Naive thymus-derived CD4-positive, alpha-beta T cell (primary cell): ENCODE results near the gene COPRS. TPM values are rescaled to one million over a fixed set of nuclear protein-coding genes. Genes with fewer than 3 reads are reported as not detected.
"Not testable (repeated sequence)": the region's sequence is repeated elsewhere in the genome, so short reads cannot be mapped to it uniquely, and the experiment has no call there.

Source experiments
- ATAC-seq: fragments of 150-1000 bp; cut with Tn5 transposase; 2 replicates; pipeline ENCODE4 v1.10.0; 2021; ENCODE audit warnings: mild to moderate bottlenecking, moderate library complexity
- CTCF ChIA-PET: fragments of 350-600 bp; sonication (Branson Sonifier 250); formaldehyde crosslinking; loops from one replicate; lab custom pipeline; 2021; ENCODE audit warnings: antibody characterized with exemption; lab: Charles Lee
- POLR2A ChIA-PET: fragments of 350-600 bp; sonication (Branson Sonifier 250); formaldehyde crosslinking; loops from one replicate; lab custom pipeline; 2021; ENCODE audit warnings: antibody characterized with exemption, inconsistent platforms; lab: Charles Lee
- DNase-seq, 9 donors: peaks; one replicate each; pipeline versions ENCODE4 v3.0.0 to v3.0.0-alpha.2; 2020 to 2022; ENCODE audit warnings: mixed read lengths in 1 of 9
- H3K27ac ChIP-seq: one replicate; pipeline ENCODE4 v1.7.0; 2013; ENCODE audit warnings: mild to moderate bottlenecking, low read depth, low read length, moderate library complexity
- H3K27me3 ChIP-seq, 2 donors: one replicate each; pipeline ENCODE4 v1.7.0; 2013; ENCODE audit warnings: low read length in 2 of 2, mild to moderate bottlenecking in 2 of 2, moderate library complexity in 2 of 2; ENCODE audit not compliant: control insufficient read depth in 2 of 2, insufficient read depth in 2 of 2
- H3K36me3 ChIP-seq, 3 experiments: 1 replicate in 2 of 3; 2 replicates in 1 of 3; pipeline ENCODE4 v1.7.0; 2013; ENCODE audit warnings: low read length in 3 of 3, mild to moderate bottlenecking in 3 of 3, moderate library complexity in 1 of 3; ENCODE audit not compliant: insufficient read depth in 3 of 3, control insufficient read depth in 2 of 3
- H3K4me1 ChIP-seq, 2 donors: one replicate each; pipeline ENCODE4 v1.7.0; 2013; ENCODE audit warnings: low read length in 2 of 2, mild to moderate bottlenecking in 2 of 2, moderate library complexity in 1 of 2; ENCODE audit not compliant: control insufficient read depth in 2 of 2, insufficient read depth in 2 of 2
- H3K4me3 ChIP-seq: 2 replicates; pipeline ENCODE4 v1.7.0; 2013; ENCODE audit warnings: mild to moderate bottlenecking, low read length
- H3K9me3 ChIP-seq, 3 experiments: 1 replicate in 2 of 3; 2 replicates in 1 of 3; pipeline ENCODE4 v1.7.0; 2013; ENCODE audit warnings: low read length in 3 of 3; ENCODE audit not compliant: control insufficient read depth in 2 of 3
- H3K27ac Mint-ChIP-seq, 9 donors: one replicate each; pipeline ENCODE4 v1.8.0; 2020 to 2022; ENCODE audit warnings: mixed read lengths in 9 of 9, mild to moderate bottlenecking in 8 of 9, moderate library complexity in 5 of 9, inconsistent platforms in 2 of 9
- H3K27me3 Mint-ChIP-seq, 5 donors: one replicate each; pipeline ENCODE4 v1.8.0; 2021 to 2022; ENCODE audit warnings: mixed read lengths in 5 of 5, mild to moderate bottlenecking in 1 of 5
- H3K36me3 Mint-ChIP-seq, 5 donors: one replicate each; pipeline ENCODE4 v1.8.0; 2020 to 2022; ENCODE audit warnings: mixed read lengths in 5 of 5, mild to moderate bottlenecking in 3 of 5, inconsistent platforms in 1 of 5
- H3K4me1 Mint-ChIP-seq, 7 donors: one replicate each; pipeline ENCODE4 v1.8.0; 2020 to 2022; ENCODE audit warnings: mixed read lengths in 7 of 7, mild to moderate bottlenecking in 3 of 7, inconsistent platforms in 1 of 7
- H3K4me3 Mint-ChIP-seq, 10 donors: one replicate each; pipeline ENCODE4 v1.8.0; 2020 to 2022; ENCODE audit warnings: mild to moderate bottlenecking in 10 of 10, mixed read lengths in 10 of 10, moderate library complexity in 6 of 10, inconsistent platforms in 2 of 10
- H3K9me3 Mint-ChIP-seq, 11 donors: one replicate each; pipeline ENCODE4 v1.8.0; 2020 to 2022; ENCODE audit warnings: mixed read lengths in 11 of 11, mild to moderate bottlenecking in 4 of 11, inconsistent platforms in 1 of 11, moderate library complexity in 1 of 11
- intact Hi-C, 2 donors: fragments of 100-400 bp; cut with micrococcal nuclease; formaldehyde crosslinking; loops; one replicate each; pipeline ENCODE4 v1.15.1; 2023
- polyA plus RNA-seq, 2 donors: library from polyadenylated mRNA; unstranded; fragments of 300-500 nt; fragmentation: Illumina TruSeq; gene quantifications; one replicate each; pipeline ENCODE4 v1.2.3, GENCODE V29; 2021
- total RNA-seq, 6 experiments: library from RNA in 5 of 6; stranded (reverse) in 5 of 6; gene quantifications; 1 replicate in 5 of 6; 2 replicates in 1 of 6; pipeline ENCODE4 v1.2.3 and lab custom pipeline; 2021 to 2026

The COPRS gene
- total and polyA plus RNA-seq, 7 experiments from 2014 or later, result 2.2 to 20.9 (median 4.9) TPM

DNA sequence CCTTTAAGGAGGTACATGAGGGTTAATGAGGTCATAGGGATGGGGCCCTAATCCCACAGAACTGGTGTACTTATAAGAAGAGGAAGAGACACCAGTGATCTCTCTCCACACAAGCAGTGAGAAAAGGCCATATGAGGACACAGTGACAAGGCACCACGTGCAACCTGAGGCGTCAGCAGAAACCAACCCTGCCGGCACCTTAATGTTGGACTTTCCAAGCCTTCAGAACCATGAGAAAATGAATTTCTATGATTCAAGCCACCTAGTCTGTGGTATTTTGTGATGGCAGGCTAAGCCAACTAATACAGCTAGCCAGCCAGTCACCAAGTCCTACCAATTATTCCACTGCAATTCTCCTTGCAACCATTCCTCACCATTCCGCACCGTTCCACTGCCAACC, 39.5 kb downstream of the COPRS start:
- POLR2A ChIA-PET, result no interaction called here
- peaks cover 0 to 1% (median 0%) of the 10 kb centered on the region in 7 donors for H3K4me1 Mint-ChIP-seq

DNA sequence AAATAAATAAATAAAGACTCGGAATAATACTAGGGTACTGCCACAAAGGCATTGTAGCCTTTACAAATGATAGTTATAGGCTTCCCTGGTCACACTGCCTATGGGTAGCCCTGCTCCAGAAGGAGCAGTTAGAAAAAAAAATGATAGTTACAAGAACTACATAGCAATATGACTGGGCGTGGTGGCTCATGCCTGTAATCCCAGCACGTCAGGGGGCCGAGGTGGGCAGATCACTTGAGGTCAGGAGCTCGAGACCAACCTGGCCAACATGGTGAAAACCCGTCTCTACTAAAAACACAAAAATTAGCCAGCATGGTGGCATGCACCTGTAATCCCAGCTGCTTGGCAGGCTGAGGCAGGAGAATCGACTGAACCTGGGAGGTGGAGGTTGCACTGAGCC, 40.2 kb downstream of the COPRS start:
- CTCF ChIA-PET, ATAC-seq, H3K4me1 Mint-ChIP-seq: not testable (repeated sequence)

More for the DNA sequence above, 39.5 kb downstream of the COPRS start:
- CTCF ChIA-PET, result no interaction called here
- H3K36me3 ChIP-seq, result no peaks in the 10 kb centered on the region
- H3K9me3 ChIP-seq, result no peaks in the 10 kb centered on the region
- H3K4me1 ChIP-seq, result no peaks in the 10 kb centered on the region
- Mint-ChIP-seq H3K9me3 (no peaks in the 10 kb centered on the region), H3K27me3 (peaks cover 0 to 8% (median 3%) of the 10 kb centered on the region in 5 donors), H3K36me3 (peaks cover 0 to 4% (median 0%) of the 10 kb centered on the region in 5 donors), H3K4me3 (no peak overlapping the region), H3K27ac (no peak overlapping the region)
- intact Hi-C loops, result no loop called here
- no peaks in the 10 kb centered on the region for H3K27me3 ChIP-seq
- no peak overlapping the region for H3K27ac ChIP-seq
- ATAC-seq, result no peak
- no peak for DNase-seq
- no peak overlapping the region for H3K4me3 ChIP-seq

DNA sequence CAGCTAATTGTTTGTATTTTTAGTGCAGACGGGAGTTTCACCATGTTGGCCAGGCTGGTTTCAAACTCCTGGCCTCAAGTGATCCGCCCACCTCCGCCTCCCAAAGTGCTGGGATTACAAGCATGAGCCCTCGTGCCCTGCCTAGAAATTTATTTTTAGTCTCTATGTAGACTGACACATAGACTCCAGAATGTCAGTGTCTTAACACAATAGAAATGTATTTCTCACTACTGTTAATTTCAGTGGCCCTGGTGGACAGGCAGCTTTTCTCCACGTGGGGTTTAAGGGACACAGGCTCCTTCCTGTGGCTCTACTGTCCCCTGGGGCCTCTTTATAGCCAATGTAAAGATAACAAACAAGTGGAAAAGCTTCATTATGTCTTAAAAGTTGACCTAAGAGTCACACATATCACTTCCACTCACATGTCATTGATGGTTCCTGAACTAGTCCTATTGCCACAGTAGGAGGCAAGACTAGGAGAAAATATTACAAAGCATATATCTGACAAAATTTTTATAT, 43.8 kb downstream of the COPRS start:
- Mint-ChIP-seq H3K4me3 (no peak overlapping the region), H3K36me3 (peaks cover 0 to 4% (median 0%) of the 10 kb centered on the region in 5 donors), H3K4me1 (peaks cover 0 to 2% (median 0%) of the 10 kb centered on the region in 7 donors), H3K27ac (no peak overlapping the region), H3K27me3 (peaks cover 4 to 15% (median 9%) of the 10 kb centered on the region in 5 donors), H3K9me3 (peaks cover 0 to 1% (median 0%) of the 10 kb centered on the region in 11 donors)
- Histone ChIP-seq H3K4me1 (no peaks in the 10 kb centered on the region), H3K27me3 (no peaks in the 10 kb centered on the region), H3K36me3 (no peaks in the 10 kb centered on the region), H3K27ac (no peak overlapping the region), H3K9me3 (no peaks in the 10 kb centered on the region), H3K4me3 (no peak overlapping the region)
- ATAC-seq (no peak), DNase-seq (no peak)
- intact Hi-C loops, result no loop called here
- POLR2A ChIA-PET, result no interaction called here
- CTCF ChIA-PET, result no interaction called here

More for the DNA sequence above, 40.2 kb downstream of the COPRS start:
- H3K27ac Mint-ChIP-seq, H3K4me3 Mint-ChIP-seq, H3K27ac ChIP-seq, H3K9me3 ChIP-seq, H3K27me3 ChIP-seq, H3K9me3 Mint-ChIP-seq, H3K36me3 ChIP-seq, intact Hi-C loops, DNase-seq, POLR2A ChIA-PET, H3K4me1 ChIP-seq, H3K4me3 ChIP-seq, H3K36me3 Mint-ChIP-seq, H3K27me3 Mint-ChIP-seq: not testable (repeated sequence)

DNA sequence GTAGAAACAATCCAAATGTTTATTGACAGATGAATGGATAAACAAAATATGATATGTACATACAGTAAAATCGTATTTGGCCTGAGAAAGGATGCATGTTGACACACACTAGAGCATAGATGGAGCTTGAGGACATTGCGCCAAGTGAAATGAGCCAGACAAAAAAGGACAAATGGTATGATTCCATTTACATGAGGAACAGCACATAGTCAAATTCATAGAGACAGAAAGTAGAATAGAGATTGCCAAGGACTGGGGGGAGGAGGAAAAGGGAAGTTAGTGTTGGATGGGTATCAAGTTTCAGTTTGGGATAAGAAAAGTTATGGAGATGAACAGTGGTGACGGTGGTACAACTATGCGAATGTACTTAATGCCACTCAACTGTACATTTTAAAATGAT, 47.9 kb downstream of the COPRS start:
- no peak overlapping the region for H3K27ac ChIP-seq
- Mint-ChIP-seq H3K27me3 (peaks cover 7 to 19% (median 9%) of the 10 kb centered on the region in 5 donors), H3K36me3 (no peaks in the 10 kb centered on the region), H3K4me1 (peaks cover 0 to 3% (median 0%) of the 10 kb centered on the region in 7 donors), H3K4me3 (no peak overlapping the region), H3K9me3 (peaks cover 0 to 1% (median 0%) of the 10 kb centered on the region in 11 donors), H3K27ac (no peak overlapping the region)
- no peak for DNase-seq
- no peak for ATAC-seq
- H3K36me3 ChIP-seq, result no peaks in the 10 kb centered on the region
- H3K4me1 ChIP-seq, result no peaks in the 10 kb centered on the region
- intact Hi-C loops, result no loop called here
- H3K9me3 ChIP-seq, result no peaks in the 10 kb centered on the region
- CTCF ChIA-PET, result no interaction called here
- POLR2A ChIA-PET, result no interaction called here
- no peaks in the 10 kb centered on the region for H3K27me3 ChIP-seq
- no peak overlapping the region for H3K4me3 ChIP-seq

DNA sequence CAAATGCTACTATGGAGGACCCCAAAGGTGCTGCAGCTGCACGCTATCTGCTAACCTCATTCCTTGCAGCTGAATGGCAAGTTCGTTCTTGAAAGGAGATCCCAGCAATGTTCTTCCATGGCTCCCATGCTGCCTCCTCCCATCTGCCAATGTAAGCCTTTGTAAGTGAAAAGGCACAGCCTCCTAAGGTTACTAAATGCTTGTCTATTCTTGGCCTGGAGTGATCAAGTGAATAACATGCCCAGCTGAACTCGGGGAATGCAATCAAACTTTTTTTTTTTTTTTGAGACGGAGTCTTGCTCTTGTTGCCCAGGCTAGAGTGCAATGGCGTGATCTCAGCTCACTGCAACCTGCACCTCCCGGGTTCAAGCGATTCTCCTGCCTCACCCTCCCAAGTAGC, 49.2 kb downstream of the COPRS start:
- H3K36me3 Mint-ChIP-seq, H3K4me3 ChIP-seq, H3K4me3 Mint-ChIP-seq, H3K9me3 Mint-ChIP-seq, H3K4me1 ChIP-seq, H3K27ac ChIP-seq, ATAC-seq, H3K9me3 ChIP-seq, intact Hi-C loops, DNase-seq, H3K4me1 Mint-ChIP-seq, H3K27ac Mint-ChIP-seq, POLR2A ChIA-PET, H3K27me3 ChIP-seq, CTCF ChIA-PET, H3K36me3 ChIP-seq: not testable (repeated sequence)
- peaks cover 3 to 19% (median 9%) of the 10 kb centered on the region in 5 donors for H3K27me3 Mint-ChIP-seq

DNA sequence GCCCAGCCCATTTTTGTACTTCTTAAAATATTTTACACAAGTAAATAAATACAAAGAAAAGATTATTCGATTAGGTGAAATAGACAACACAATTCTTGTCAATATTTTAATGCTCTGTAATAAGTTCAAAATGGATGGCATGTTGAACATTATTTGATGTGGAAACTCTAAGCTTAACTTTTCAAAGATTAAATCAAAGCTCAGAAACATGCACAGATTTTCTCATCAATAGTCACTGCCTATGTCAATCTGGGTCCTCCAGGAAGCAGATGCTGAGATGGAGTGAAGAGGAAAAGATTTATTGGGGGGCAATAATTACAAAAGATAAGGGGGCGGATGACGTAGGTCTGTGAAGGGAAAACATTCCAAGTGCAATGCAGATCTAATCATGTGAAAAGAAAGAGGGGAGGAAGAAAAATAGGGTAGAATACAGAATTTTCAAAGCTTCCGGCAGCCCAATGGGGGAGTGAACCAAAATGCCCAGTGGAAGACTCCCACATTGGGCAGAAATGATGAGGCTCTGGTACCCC, 50.5 kb downstream of the COPRS start:
- H3K27ac Mint-ChIP-seq, result no peak overlapping the region
- POLR2A ChIA-PET, result no interaction called here
- H3K4me1 Mint-ChIP-seq, result peaks cover 0 to 3% (median 0%) of the 10 kb centered on the region in 7 donors
- DNase-seq, result no peak
- no peaks in the 10 kb centered on the region for H3K36me3 Mint-ChIP-seq
- H3K4me3 ChIP-seq, result no peak overlapping the region
- intact Hi-C loops, result no loop called here
- no peaks in the 10 kb centered on the region for H3K36me3 ChIP-seq
- no peaks in the 10 kb centered on the region for H3K27me3 ChIP-seq
- no peaks in the 10 kb centered on the region for H3K4me1 ChIP-seq
- peaks cover 0 to 1% (median 0%) of the 10 kb centered on the region in 11 donors for H3K9me3 Mint-ChIP-seq
- no peak overlapping the region for H3K4me3 Mint-ChIP-seq
- ATAC-seq, result no peak
- H3K9me3 ChIP-seq, result no peaks in the 10 kb centered on the region
- CTCF ChIA-PET, result interaction anchor here (0.7 kb wide), 1 partner anchor 849 kb away, joined by 3 read pairs; no protein-coding TSS in a partner anchor
- peaks cover 3 to 19% (median 9%) of the 10 kb centered on the region in 5 donors for H3K27me3 Mint-ChIP-seq
- no peak overlapping the region for H3K27ac ChIP-seq

DNA sequence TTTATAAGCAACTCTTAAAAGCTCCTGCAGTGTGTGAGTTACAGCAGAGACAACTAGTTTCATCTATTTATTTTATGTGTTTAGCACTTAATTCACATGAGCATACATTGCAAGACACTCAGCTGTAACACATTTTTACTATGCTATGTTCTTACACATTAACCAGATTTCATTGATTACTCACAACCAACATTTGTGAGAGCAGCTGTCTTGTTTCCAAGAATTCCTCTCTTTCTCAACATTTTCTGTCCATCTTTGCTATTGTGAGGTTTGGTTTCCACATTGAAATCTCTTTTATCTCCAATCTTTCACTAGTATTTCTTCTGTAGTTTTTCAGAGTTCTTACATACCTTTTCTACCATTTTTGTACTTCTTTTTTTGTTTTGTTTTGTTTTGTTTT, 51.2 kb downstream of the COPRS start:
- Mint-ChIP-seq H3K4me3 (no peak overlapping the region), H3K27me3 (peaks cover under 1 to 14% (median 4%) of the 10 kb centered on the region in 5 donors), H3K36me3 (no peaks in the 10 kb centered on the region), H3K9me3 (peaks cover 0 to 1% (median 0%) of the 10 kb centered on the region in 11 donors), H3K4me1 (peaks cover 0 to 3% (median 0%) of the 10 kb centered on the region in 7 donors), H3K27ac (no peak overlapping the region)
- H3K27ac ChIP-seq, result no peak overlapping the region
- no peak overlapping the region for H3K4me3 ChIP-seq
- no peak for ATAC-seq
- intact Hi-C loops, result no loop called here
- no peaks in the 10 kb centered on the region for H3K36me3 ChIP-seq
- no peak for DNase-seq
- no peaks in the 10 kb centered on the region for H3K27me3 ChIP-seq
- POLR2A ChIA-PET, result no interaction called here
- CTCF ChIA-PET, result no interaction called here
- H3K9me3 ChIP-seq, result no peaks in the 10 kb centered on the region
- no peaks in the 10 kb centered on the region for H3K4me1 ChIP-seq
